HepG2 (cell line): ENCODE measurements around the gene RMI2.

Experiments used
- ARNTL ChIP-seq: sonication (generic); formaldehyde crosslinking; IDR thresholded peaks from 2 replicates; pipeline ENCODE4 v1.4.0; 2020; ENCODE audit warnings: mild to moderate bottlenecking, missing genetic modification reagents
- CTCF ChIP-seq: sonication (generic); formaldehyde crosslinking; IDR thresholded peaks from 2 replicates; pipeline ENCODE4 v1.5.0; 2020; ENCODE audit warnings: mild to moderate bottlenecking, missing genetic modification reagents, moderate library complexity
- ESRRA ChIP-seq: sonication (generic); formaldehyde crosslinking; IDR thresholded peaks from 2 replicates; pipeline ENCODE4 v1.5.1; 2020; ENCODE audit warnings: mild to moderate bottlenecking, low read depth, missing genetic modification reagents
- GABPB1 ChIP-seq: IDR thresholded peaks from 2 replicates; pipeline ENCODE4 v1.6.1; 2016; ENCODE audit warnings: mild to moderate bottlenecking, missing genetic modification reagents, moderate library complexity, missing compliant biosample characterization
- LBX2 ChIP-seq: sonication (generic); formaldehyde crosslinking; IDR thresholded peaks from 2 replicates; pipeline ENCODE4 v1.5.0; 2020; ENCODE audit warnings: missing genetic modification reagents, mild to moderate bottlenecking, borderline replicate concordance
- MXI1 ChIP-seq: IDR thresholded peaks from 3 replicates; pipeline ENCODE4 v1.6.1; 2012; ENCODE audit warnings: low read depth, low read length, inconsistent platforms, borderline replicate concordance
- NONO ChIP-seq, 2 experiments: fragments of 450-650 bp in 1 of 2; sonication (generic) in 1 of 2; formaldehyde crosslinking in 1 of 2; IDR thresholded peaks in 1 of 2; conservative IDR thresholded peaks in 1 of 2; 2 replicates each; pipeline versions ENCODE4 v1.6.1 to v1.8.0; 2017 to 2022; ENCODE audit warnings: mild to moderate bottlenecking in 1 of 2, missing genetic modification reagents in 1 of 2, moderate library complexity in 1 of 2
- POLR2A ChIP-seq, 2 experiments: IDR thresholded peaks; 2 replicates each; pipeline ENCODE4 v1.6.1; 2011; ENCODE audit warnings: low read depth in 2 of 2, low read length in 2 of 2, mild to moderate bottlenecking in 1 of 2, moderate library complexity in 1 of 2; ENCODE audit not compliant: insufficient read depth in 1 of 2
- TCF7L2 ChIP-seq: IDR thresholded peaks from 2 replicates; pipeline ENCODE4 v1.6.1; 2011; ENCODE audit warnings: mild to moderate bottlenecking, low read depth, low read length, moderate library complexity
- YY1 ChIP-seq: IDR thresholded peaks from 2 replicates; pipeline ENCODE4 v1.6.1; 2011; ENCODE audit warnings: low read length, low read depth, moderate library complexity, mild to moderate bottlenecking; ENCODE audit not compliant: insufficient read depth, insufficient replicate concordance
- ZBTB20 ChIP-seq: sonication (generic); formaldehyde crosslinking; IDR thresholded peaks from 2 replicates; pipeline ENCODE4 v1.8.1; 2023; ENCODE audit warnings: missing genetic modification reagents, low read depth, mild to moderate bottlenecking, borderline replicate concordance
- ZNF264 ChIP-seq: sonication (generic); formaldehyde crosslinking; IDR thresholded peaks from 2 replicates; pipeline ENCODE4 v1.4.0; 2020; ENCODE audit warnings: missing genetic modification reagents
- ZNF431 ChIP-seq: sonication (generic); formaldehyde crosslinking; IDR thresholded peaks from 2 replicates; pipeline ENCODE4 v1.9.0; 2022; ENCODE audit warnings: missing genetic modification reagents, low read depth, mild to moderate bottlenecking, borderline replicate concordance
- TF ChIP-seq, protein P1 (sequence below), 2 experiments: sonication (generic) in 1 of 2; formaldehyde crosslinking in 1 of 2; IDR thresholded peaks; 2 replicates each; pipeline versions ENCODE4 v1.5.1 to v1.6.1; 2011 to 2020; ENCODE audit warnings: borderline replicate concordance in 1 of 2, low read depth in 1 of 2, low read length in 1 of 2, mild to moderate bottlenecking in 1 of 2, missing genetic modification reagents in 1 of 2, moderate library complexity in 1 of 2

DNA sequence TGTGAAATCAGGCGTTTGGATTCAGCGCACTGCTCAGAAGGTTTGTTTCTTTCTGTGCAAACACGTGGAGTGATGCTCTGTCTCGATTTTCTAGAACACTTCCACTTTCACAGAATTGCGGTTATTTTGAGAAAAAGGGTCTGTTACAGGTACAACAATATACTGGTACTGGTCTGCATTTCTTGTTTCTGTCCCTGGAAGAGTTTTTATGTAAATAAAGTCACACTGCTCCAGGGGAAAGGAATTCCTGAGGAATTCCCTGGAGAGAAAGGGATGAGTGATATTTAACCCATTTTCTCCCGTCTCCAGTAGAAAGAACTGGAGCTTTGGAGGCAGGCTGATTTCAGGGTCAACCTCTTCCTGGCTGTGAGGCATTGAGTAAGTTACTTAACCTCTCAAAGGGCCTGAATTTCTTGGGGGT, 16.2 kb upstream of the RMI2 start:
- TF ChIP-seq NONO (IDR thresholded peaks at IDR 0.05), result no peak
- no peak for TF ChIP-seq NONO (CRISPR knock-in tag; conservative IDR thresholded peaks at IDR 0.05)
- TF ChIP-seq ZBTB20 (CRISPR knock-in tag), result no peak
- TF ChIP-seq, protein P1, sequence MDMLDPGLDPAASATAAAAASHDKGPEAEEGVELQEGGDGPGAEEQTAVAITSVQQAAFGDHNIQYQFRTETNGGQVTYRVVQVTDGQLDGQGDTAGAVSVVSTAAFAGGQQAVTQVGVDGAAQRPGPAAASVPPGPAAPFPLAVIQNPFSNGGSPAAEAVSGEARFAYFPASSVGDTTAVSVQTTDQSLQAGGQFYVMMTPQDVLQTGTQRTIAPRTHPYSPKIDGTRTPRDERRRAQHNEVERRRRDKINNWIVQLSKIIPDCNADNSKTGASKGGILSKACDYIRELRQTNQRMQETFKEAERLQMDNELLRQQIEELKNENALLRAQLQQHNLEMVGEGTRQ (IDR thresholded peaks at IDR 0.05; ENCODE audit: low read depth, low read length), result no peak
- TF ChIP-seq, protein P1 (CRISPR knock-in tag; IDR thresholded peaks at IDR 0.05; ENCODE audit: borderline replicate concordance), result no peak
- TF ChIP-seq GABPB1 (CRISPR knock-in tag), result no peak
- TF ChIP-seq CTCF (CRISPR knock-in tag), result no peak
- no peak for TF ChIP-seq ESRRA (CRISPR knock-in tag)
- no peak for TF ChIP-seq ARNTL (CRISPR knock-in tag)
- TF ChIP-seq YY1, result no peak
- TF ChIP-seq MXI1, result no peak
- no peak for TF ChIP-seq TCF7L2
- TF ChIP-seq ZNF431 (CRISPR knock-in tag), result no peak
- TF ChIP-seq LBX2 (CRISPR knock-in tag), result no peak
- TF ChIP-seq ZNF264 (CRISPR knock-in tag), result no peak
- TF ChIP-seq POLR2A (IDR thresholded peaks at IDR 0.05; ENCODE audit: insufficient read depth in 1 of 2, low read depth in 2 of 2, low read length in 2 of 2), result no peak
